HS-27A (cell line): ENCODE data around the gene B9D2.
"Not testable (repeated sequence)": the region's sequence is repeated elsewhere in the genome, so short reads cannot be mapped to it uniquely, and the experiment has no call there.

ENCODE experiments used
- DNase-seq: peaks from one replicate; pipeline ENCODE4 v3.0.0-alpha.2; 2012; ENCODE audit warnings: low read depth, missing footprints

B9D2 gene, protein sequence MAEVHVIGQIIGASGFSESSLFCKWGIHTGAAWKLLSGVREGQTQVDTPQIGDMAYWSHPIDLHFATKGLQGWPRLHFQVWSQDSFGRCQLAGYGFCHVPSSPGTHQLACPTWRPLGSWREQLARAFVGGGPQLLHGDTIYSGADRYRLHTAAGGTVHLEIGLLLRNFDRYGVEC

DNA sequence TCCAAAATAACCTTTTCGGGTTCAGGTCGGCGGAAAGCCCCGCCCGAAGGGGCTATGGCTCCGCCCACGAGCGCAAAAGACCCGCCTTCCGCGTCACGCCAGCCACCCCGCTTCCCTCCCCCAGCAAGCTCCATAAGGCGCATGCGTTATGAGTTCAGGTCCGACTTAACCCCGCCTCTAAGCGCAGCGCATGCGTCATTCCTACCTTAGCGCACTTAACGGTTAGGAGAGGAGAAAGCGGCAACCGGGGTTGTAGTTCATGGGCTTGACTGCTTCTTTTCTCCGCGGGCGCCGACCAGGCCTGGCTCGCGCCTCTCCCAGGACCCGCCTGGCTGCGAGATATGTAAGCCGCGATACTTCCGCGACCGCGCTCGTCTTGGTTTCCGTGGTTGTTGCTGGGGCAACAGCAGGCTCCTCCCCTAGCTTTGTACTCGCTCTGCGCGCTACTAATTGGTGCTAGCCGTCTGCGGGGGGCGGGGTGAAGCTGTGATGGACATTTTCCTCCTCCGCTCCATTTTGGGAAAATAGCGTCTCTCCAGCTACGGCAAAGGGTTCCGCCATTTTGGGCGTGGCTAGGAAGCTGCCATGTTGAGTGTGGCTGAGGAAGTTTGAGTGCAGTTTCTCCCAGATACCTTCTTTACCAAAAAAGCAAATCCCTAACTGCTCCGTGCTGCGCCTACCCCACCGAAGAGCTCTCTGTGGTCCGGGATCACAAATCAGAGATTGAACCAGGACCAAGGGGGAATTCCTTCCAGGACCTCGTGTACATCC, at the start of gene B9D2:
Gene B9D2 (minus strand): TSS at position 397 of the 771 bp plus-strand sequence. CDS start 630 bp downstream, outside the sequence.
- peak; percentile 100 for DNase-seq

GRCh38 chr19:41412953-41413352, 49.0 kb upstream of the B9D2 start:
- no peak for DNase-seq

DNA sequence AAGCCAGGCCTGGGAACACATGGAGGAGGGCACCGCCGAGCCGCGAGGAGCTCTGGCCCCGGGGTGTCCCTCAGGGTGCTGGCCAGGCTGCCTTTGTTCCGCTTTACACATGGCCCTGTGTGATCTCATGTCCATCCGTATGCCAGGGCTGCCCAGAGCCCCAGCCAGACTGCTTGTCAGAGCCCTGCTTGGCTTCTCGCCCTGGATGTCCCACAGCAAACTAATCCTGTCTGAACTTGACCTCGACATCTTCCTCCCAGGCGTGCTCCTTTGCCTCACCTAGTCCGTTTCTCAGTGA, 48.0 kb upstream of the B9D2 start:
- no peak for DNase-seq

GRCh38 chr19:41411100-41411967, 47.4 kb upstream of the B9D2 start:
- no peak for DNase-seq

- no peak for DNase-seq
Observed at GRCh38 chr19:41410336-41411054, 46.5 kb upstream of the B9D2 start.

- DNase-seq: no peak
Observed at GRCh38 chr19:41409288-41409687, 45.3 kb upstream of the B9D2 start.

- DNase-seq: not testable (repeated sequence)
Observed at GRCh38 chr19:41408846-41409245, 44.9 kb upstream of the B9D2 start.

GRCh38 chr19:41408256-41408655, 44.3 kb upstream of the B9D2 start:
- DNase-seq: no peak

- no peak for DNase-seq
Observed at GRCh38 chr19:41407271-41407670, 43.3 kb upstream of the B9D2 start.

DNA sequence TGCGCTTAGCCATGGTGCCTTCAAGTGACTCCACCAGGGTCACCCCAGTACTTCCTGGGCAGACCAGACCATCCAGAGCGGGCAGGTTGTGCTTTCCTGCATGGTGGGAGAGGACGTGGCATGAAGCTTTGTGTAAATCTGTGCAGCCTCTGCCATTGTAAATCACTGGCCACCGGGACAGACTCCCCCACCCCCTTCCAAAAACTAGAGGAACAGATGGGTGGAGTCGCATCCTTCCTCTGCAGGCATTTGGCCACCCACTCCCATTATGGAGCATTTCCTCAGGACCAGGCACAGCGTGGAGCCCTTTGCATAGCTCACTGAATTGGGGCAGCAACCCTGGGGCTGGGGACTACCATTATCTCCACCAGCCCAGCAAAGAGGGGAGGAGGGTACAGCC, 41.8 kb upstream of the B9D2 start:
- DNase-seq: no peak

DNA sequence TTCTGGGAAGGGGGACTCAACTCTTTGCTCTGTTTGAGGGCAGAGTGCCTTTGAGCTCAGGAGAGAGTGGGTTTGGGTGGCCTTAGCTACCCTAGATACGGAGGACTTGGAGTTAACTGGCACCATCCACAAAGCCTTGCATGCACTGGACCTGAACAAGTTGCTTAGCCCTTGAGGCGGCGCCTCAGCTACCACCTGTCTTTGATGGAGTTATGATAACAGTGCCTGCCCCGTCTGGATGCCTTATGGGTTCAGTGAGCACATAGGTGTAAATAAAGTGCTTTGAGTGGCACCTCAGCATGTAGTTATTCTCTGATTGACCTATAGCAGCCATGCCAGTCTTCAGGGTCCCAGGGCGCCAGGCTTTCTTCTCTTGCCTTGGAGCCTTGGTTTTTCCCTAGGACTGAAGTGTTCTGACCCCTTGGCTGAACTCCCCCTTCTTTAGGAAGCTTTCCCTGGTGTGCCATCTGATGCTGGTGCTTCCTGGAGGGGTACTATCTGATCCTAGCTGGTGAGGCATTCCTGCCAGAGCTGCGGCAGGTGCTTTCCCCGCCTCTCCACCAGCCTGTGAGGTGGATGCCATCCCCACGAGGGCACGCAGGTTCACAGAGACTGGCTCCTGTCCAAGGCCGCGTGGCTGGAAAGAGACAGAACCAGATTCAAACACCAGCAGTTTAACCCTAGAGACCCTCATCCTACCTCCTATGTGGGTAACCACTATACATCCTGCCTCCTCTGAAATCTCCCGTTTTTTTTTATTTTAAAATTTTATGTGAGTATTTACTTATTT, 39.4 kb upstream of the B9D2 start:
- DNase-seq: no peak

DNA sequence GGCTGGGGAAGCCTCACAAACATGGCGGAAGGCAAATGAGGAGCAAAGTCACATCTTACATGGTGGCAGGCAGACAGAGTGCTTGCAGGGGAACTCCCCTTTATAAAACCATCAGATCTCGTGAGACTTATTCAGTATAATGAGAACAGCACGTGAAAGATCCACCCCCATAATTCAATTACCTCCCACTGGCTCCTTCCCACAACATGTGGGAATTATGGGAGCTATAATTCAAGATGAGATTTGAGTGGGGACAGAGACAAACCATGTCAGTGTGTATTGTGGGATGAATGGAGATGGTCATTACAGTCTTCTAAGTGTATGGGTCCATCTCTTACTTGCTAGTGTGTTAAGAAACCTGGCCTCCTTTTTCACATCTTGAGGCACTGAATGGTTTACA, 38.1 kb upstream of the B9D2 start:
- no peak for DNase-seq

DNA sequence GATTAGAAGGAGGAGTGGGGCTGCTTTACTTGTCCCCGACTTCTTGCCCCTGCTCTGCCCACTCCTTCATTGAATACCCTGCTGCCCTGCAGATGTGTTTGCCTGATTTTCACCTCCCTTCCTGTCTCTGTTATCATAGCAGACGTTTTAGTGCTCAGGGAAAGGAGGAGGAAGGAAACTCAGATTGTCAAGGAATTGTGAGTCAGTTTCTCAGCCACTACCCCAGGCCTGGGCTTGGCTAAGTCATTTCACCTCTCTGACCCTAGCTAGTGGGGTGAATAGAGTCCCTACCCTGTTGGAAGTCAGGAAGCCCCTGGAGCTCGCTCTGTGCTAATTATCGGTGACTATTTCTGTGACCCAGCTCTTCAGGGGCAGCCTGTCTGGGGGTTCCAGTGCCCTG, 37.5 kb upstream of the B9D2 start:
- DNase-seq: no peak

DNA sequence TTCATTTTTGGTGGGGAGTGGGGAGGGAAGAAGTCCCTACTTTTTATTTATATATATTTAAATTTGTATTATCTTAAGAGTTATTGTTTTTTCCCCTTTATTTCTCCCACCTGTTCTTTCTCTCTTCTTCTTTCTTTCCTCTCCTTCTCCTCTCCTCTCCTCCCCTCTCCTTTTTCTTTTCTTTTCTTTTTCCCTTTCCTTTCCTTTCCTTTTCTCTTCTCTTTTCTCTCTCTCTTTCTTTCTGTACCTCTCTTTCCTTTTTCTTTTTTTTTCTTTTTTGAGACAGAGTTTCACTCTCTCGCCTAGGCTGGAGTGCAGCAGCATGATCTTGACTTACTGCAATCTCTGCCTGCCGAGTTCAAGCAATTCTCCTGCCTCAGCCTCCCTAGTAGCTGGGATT, 35.6 kb upstream of the B9D2 start:
- DNase-seq: no peak

GRCh38 chr19:41399091-41399490, 35.1 kb upstream of the B9D2 start:
- DNase-seq: no peak

DNA sequence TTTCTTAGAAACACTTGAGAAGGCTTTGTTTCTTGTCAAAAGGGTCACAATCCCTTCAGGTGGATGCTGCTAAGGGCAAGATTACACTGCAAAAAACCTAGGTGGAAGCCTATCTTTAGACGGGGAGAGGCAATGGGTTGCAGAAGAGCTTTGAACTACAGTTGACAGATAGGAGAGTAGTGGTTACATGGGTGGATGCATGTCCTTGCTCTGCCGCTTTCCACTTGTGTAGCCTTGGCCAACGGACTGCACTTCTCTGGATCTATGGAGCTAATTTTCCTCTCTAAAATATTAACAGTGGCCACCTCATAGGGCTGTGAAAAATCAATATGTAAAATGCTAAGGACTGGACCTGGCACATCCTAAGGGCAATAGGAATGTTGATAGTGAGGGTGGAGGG, 34.6 kb upstream of the B9D2 start:
- no peak for DNase-seq

DNA sequence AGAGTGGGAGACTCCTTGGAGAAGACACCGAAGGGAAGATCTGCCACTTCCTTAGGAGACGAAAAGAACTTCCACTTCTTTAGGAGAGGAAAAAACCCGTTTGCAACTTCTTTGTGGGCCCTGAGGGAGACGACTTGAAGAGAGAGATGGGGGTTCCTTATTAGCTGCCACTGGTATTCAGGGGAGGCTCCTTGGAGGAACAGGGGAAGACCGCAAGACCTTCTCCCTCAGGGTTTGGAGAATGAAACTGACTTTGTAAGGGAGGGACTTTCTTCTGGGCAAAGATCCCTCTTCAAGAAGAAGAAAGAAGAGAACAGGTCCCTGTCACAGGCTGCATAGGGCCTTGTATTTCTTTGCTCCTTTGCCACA, 34.1 kb upstream of the B9D2 start:
- no peak for DNase-seq

DNA sequence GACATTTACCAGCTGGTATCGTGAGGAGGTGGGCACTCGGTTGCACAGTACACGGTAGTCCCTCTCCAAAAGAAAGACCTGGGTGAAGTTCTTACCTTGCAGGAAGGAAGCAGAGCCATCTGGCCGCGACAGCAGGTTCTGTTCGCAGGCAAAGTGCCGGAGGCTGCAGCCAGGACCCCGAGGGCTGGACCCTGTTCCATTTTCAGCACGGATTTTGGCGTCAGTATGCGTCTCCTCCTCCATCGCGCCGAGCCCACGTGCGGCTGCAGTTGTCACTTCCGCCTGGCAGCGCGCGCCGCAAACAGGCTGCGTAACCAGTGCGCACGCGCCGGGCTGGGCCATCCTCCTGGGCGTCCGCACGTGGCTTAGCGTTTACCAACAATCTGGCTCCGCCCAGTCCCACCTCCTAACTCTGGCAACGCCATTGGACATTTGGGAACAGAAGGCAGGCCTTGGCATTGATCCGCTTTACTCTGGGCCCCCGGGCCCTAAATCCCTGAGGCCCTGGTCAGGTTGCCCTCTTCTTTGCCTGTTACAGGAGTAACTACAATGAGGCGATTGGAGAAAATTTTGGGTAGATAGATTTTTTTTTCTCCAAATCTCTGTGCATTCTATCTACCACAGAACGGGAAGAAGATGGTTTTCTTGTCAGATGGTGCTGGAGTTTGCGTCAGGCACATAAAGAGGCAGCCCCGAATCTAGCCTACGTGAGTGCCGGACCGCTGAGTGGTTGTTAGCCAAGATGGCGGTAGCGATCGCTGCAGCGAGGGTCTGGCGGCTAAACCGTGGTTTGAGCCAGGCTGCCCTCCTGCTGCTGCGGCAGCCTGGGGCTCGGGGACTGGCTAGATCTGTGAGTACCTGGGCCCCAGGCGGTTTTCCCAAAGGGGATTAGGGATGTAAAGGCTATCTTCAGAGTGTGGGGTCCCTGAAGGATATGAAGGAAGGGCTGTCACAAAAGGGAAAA, 33.4 kb upstream of the B9D2 start, which contains the start of the genes BCKDHA and EXOSC5:
Gene BCKDHA (plus strand): TSS at position 733 of the 964 bp plus-strand sequence. CDS start 10 bp downstream, at position 743.
Gene EXOSC5 (minus strand): TSS at position 274 of the 964 bp plus-strand sequence. CDS start 31 bp downstream, at position 243.
- peak; percentile 100 for DNase-seq

DNA sequence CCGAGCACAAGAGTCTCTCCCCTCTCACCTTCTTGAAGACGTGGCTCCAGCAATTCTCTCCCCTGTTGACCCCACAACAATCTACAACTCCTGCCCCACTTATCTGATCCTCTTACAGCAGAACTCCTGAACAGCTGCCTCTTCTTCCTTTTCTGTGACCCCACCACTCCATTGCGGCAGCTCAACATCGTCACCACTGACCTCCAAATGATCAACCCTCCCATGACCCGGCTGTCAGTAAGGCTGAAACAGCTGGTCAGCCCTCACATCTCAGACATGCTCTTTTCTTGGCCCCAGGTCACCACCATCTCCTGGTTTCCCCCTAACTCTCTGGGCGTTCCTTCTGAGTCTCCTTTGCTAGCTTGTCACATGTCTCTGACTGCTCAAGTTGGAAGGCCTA, 31.4 kb upstream of the B9D2 start:
- DNase-seq: no peak

DNA sequence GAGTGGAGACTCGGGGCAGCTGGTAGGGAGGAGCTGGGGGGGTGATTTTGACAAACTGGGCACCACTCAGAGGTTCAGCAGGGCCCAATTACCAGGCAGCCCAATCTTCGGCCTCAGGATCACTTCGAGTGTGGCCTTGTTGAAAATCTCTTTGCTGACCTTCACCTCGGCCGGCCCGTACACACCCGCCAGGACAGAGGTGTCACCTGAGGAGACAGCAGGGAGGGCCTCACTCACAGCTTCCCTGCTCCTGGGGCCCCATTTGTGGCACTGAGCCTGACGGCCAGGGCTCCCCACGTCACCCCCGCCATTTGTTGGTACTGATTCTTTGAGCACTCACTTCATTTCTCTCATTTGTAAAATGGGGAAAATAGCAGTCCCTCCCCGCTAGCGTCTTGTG, 28.8 kb upstream of the B9D2 start:
- DNase-seq: no peak
